ENCODE data around the gene CLBA1. TPM values are rescaled to one million over a fixed set of nuclear protein-coding genes. Genes with fewer than 3 reads are reported as not detected.
A peak's percentile ranks its signal among the peaks of the same experiment; 100 is the strongest.

Gene CLBA1
- total RNA-seq, 1 donor from 2014 or later = 10.5 TPM

DNA sequence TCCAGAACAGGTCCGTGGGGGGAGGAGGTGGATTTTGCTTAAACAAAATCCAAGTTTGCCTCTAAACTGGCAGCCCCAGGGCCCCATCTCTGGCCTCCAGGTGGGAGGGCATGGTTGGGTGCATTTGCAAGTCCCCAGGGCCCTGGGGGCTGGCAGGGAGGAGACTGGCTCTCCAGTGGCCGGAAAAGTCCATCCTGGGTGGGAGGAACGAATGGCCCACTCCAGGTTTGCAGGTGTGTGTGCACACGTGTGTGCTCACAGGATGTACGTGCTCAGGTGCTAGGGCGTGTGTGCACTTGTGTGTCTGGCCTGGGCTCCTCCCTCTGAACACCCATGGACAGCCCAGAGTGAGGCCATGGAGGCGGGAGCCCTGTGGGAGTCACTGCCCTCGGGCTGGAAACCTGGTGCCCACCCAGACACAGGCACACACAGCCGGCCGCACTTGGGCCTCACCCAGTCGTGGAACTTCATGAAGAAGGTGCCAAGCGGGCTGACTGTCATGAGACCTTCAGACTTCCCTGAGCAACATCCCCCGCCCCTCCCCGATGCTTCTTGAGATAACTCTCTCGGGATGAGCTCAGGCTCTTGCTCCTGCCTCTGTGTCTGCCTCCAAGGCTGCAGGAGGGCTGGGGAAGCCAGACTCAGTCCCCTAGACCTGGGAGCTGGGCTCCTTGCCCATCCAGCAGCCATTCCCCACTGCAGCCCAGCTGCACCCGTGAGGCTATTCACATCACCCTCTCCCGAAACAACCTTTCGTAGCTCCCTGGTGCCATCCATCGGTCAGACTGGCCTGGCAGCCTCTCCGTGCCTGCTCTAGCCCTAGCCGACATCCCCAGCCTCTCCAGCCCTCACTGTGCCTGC, 16.8 kb upstream of the CLBA1 start:
- TF ChIP-seq, protein P1, sequence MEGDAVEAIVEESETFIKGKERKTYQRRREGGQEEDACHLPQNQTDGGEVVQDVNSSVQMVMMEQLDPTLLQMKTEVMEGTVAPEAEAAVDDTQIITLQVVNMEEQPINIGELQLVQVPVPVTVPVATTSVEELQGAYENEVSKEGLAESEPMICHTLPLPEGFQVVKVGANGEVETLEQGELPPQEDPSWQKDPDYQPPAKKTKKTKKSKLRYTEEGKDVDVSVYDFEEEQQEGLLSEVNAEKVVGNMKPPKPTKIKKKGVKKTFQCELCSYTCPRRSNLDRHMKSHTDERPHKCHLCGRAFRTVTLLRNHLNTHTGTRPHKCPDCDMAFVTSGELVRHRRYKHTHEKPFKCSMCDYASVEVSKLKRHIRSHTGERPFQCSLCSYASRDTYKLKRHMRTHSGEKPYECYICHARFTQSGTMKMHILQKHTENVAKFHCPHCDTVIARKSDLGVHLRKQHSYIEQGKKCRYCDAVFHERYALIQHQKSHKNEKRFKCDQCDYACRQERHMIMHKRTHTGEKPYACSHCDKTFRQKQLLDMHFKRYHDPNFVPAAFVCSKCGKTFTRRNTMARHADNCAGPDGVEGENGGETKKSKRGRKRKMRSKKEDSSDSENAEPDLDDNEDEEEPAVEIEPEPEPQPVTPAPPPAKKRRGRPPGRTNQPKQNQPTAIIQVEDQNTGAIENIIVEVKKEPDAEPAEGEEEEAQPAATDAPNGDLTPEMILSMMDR (IDR thresholded peaks at IDR 0.05) = no peak
- intact Hi-C loops (cut with DNase I) = no loop called here

DNA sequence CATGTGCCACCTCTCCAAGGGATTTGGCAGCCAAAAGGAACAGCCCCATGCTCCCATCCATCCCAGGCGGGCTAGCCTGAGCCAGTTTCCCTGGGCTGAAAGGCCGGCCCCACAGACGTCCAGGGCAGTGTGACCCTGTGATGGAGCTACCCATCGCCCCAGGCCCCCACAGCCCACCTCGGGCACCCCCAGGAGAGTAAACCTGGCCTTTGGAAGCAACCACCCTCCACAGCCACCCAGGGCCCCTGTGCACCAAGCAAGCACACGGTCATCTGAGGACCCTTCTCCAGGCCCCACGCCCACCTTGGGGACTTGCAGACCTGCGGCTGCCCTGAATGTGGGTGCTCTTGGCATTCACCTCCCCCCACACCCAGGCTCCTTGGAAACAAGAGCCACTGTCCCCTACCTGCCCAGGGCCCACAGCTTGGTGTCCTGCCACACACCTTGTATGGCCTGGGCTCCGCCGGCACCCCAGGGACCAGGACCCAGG, 15.8 kb upstream of the CLBA1 start:
- Histone ChIP-seq H3K4me1 (peaks cover 68% of the 10 kb centered on the region), H3K9me3 (no peaks in the 10 kb centered on the region), H3K27ac (peak overlapping the region; percentile 86), H3K36me3 (no peaks in the 10 kb centered on the region), H3K27me3 (ENCODE audit: low read depth) (no peaks in the 10 kb centered on the region), H3K4me3 (peak overlapping the region; percentile 42)
- TF ChIP-seq, protein P1 (IDR thresholded peaks at IDR 0.05) = no peak
- ATAC-seq (no peak), DNase-seq (peak; percentile 44)
- intact Hi-C loops (cut with DNase I) = loop anchor here (10.0 kb wide), 1 partner anchor 75 kb away; no protein-coding TSS in a partner anchor

More for the DNA sequence above, 16.8 kb upstream of the CLBA1 start:
- Histone ChIP-seq H3K4me1 (peaks cover 58% of the 10 kb centered on the region), H3K27me3 (ENCODE audit: low read depth) (no peaks in the 10 kb centered on the region), H3K36me3 (no peaks in the 10 kb centered on the region), H3K27ac (peak overlapping the region; percentile 60), H3K4me3 (peak overlapping the region; percentile 42), H3K9me3 (no peaks in the 10 kb centered on the region)
- ATAC-seq (no peak), DNase-seq (peak; percentile 47)

DNA sequence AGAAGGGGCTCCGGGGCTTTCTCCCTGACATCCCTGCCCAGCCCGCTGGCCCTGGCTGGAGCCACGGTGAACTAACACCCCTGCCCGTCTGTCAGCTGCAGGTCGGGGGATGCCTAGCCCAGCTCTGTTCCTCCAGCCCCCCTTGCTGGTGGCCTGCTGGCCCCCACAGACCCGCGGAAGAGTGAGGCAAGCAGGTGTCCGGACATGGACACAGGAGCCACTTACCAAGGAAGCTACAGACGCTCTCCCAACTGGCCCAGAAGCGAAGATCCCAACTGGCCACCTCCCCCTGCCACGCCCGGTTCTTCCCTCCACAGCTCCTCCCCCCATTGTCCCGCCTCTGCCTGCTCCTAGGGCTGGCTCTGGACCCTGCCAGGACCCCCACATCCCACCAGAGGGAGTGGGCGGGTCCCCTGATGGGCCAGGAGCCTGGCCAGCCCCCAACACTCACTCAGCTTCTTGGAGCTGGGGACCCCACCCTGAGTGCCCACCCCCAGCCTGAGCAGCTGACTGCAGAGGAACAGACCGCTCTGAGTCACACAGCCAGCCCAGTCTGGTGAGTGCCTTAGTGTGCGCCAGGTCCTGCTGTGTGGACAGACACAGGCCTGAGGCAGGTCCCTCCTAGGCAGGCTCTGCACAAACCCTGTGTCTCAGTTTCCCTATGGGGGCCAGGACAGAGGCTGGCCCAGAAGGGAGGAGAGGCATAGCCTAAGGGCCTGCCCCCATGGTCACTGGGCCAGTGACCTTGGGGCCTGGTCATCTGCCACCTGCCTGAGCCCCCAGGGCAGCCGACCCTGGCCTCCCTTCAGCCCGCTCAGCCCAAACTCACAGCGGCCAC, 15.1 kb upstream of the CLBA1 start:
- intact Hi-C loops (cut with DNase I) = loop anchor here (10.0 kb wide), 1 partner anchor 74 kb away; no protein-coding TSS in a partner anchor
- Histone ChIP-seq H3K9me3 (no peaks in the 10 kb centered on the region), H3K27ac (peak overlapping the region; percentile 86), H3K36me3 (no peaks in the 10 kb centered on the region), H3K4me1 (peaks cover 75% of the 10 kb centered on the region), H3K4me3 (peak overlapping the region; percentile 42), H3K27me3 (ENCODE audit: low read depth) (no peaks in the 10 kb centered on the region)
- TF ChIP-seq, protein P1 (IDR thresholded peaks at IDR 0.05) = no peak
- ATAC-seq (no peak), DNase-seq (peak; percentile 63)

DNA sequence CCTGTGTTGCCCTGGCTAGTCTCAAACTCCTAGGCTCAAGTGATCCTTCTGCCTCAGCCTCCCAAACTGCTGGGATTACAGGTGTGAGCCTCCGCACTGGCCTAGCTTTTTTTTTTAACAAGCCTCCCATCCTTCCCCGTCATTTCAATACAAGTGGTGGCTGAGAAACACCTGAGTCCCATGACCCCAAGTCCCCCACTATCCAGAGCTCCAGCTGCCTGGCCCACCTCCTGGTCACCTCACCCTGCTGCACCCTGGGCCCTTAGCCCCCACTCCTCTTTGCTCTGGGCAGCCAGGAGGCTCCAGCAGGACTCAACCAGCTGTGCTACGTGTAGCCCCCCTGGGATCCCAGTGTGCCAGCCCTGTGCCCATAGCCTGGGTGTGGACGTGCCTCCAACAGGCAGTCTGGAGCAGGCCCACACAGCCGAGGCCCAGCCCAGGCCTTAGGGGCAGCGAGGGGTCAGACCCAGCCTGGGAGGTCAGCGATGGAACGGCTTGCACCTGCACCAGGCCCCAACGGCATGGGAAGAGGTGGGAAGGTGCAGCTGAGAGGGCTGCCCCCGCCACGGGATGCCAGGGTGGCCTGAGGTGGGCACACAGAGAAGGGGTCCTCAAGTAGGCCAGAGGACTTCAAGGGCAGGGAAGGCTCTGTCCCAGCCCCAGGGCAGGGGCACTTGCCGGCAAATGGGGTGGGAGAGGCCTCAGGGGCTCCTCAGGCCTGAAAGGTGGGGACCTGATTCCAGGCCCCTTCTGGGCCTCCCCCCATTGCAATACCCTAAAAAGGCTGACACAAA, 13.9 kb upstream of the CLBA1 start:
- H3K27ac ChIP-seq = peak overlapping the region; percentile 86
- DNase-seq (peak; percentile 43), ATAC-seq (no peak)
- H3K27me3 ChIP-seq (ENCODE audit: low read depth) = peaks cover 4% of the 10 kb centered on the region
- peaks cover 87% of the 10 kb centered on the region for H3K4me1 ChIP-seq
- TF ChIP-seq, protein P1 (IDR thresholded peaks at IDR 0.05) = no peak
- no peaks in the 10 kb centered on the region for H3K9me3 ChIP-seq
- H3K4me3 ChIP-seq = no peak overlapping the region
- H3K36me3 ChIP-seq = no peaks in the 10 kb centered on the region
- intact Hi-C loops (cut with DNase I) = loop anchor here (10.0 kb wide), 1 partner anchor 73 kb away; no protein-coding TSS in a partner anchor
